HG03280 (cell line): ENCODE measurements around the gene BBS7.

Experiments
- ATAC-seq: cut with Tn5 transposase; IDR thresholded peaks from one replicate; pipeline ENCODE4 v1.9.1; 2021; ENCODE audit warnings: mild to moderate bottlenecking, moderate library complexity; ENCODE audit not compliant: unreplicated experiment

BBS7 gene

DNA sequence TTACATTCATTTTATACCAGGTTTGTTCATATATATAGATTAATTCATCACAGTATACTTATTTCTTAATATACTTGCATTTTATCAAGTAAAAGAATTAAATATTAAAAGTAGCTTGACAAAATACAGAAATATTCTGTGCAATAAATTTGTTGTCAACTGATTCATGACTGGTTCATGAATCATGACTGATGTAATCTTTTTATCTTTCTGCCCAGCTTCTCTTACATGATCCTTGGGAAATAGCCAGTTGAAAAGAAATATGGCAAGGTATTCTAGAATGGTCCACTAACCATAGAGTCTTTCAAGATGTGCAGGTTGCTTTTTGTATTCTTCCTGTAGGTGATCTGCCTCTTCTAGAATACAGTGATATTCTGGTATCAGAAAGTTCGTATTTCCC is 42.4 kb downstream of the BBS7 start:
- ATAC-seq = no peak

DNA sequence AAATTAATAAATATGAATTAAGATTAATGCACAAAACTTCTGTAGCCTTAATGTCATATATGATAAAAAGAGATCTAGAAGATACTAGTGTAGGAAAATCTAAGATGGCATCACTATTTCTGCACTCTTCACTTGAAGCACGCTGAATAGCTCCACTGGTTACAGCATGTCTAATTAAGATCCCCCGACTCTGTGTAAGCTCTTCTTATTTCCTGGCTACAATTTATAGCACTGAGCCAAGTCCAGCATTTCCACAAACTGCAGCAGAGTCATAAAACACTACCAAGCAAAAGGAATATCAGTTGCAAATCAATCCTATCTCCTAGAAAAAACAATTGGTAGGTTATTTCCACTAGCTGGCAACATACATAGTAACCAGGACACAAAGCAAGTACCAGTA is 45.3 kb downstream of the BBS7 start:
- ATAC-seq = no peak

DNA sequence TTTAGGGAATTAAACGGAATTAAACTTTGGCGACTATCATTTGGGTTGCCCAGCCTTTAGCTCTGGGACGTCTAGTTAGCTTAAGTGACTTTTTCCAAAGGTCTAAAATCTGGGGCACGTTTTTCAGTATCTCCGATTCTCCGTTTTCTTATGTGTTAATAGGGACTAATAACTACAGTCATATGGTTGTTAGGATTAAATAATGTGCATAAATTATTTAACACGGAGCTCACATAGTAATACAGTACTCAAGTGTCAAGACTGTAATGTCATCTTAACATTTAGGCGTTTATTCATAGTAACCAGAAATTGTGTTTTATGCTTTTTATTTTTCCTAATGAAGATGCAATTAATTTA is 46.1 kb downstream of the BBS7 start:
- no peak for ATAC-seq

DNA sequence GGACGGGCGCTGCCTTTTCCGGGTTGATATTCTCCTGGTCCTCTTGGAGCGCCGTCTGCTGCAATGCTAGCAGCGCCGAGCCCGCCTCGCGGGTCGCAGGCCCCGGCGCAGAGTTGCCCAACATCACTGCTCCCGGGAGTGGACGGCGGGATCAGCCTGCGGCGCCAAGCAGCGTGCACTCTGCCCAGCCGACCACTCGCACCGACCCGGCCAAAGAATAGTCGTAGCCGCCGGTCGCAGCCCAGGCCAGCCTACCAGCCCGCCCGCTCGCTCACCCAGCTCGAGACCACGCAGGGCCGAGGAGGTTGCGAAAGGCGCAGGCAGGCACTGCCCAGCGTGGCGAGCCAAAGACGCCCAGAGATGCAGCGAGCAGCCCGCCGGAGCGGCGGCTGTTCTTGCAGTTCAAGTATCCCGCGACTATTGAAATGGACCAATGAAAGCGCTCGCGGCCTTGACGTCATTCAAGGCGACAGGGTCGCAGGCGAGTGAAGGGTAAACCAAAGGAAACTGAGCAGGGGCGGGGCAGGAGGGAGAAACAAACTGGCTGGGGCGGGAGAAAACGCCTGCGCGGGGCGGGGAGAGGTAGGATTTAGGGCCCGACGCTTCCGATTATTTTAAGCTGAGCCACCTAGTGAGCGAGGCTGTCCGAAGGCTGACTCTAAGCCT is 46.6 kb downstream of the BBS7 start, which contains the start of gene CCNA2:
CCNA2 (minus strand) TSS at position 379 of the 666 bp plus-strand sequence; CDS start at position 124, 255 bp downstream.
- ATAC-seq = peak; percentile 95

DNA sequence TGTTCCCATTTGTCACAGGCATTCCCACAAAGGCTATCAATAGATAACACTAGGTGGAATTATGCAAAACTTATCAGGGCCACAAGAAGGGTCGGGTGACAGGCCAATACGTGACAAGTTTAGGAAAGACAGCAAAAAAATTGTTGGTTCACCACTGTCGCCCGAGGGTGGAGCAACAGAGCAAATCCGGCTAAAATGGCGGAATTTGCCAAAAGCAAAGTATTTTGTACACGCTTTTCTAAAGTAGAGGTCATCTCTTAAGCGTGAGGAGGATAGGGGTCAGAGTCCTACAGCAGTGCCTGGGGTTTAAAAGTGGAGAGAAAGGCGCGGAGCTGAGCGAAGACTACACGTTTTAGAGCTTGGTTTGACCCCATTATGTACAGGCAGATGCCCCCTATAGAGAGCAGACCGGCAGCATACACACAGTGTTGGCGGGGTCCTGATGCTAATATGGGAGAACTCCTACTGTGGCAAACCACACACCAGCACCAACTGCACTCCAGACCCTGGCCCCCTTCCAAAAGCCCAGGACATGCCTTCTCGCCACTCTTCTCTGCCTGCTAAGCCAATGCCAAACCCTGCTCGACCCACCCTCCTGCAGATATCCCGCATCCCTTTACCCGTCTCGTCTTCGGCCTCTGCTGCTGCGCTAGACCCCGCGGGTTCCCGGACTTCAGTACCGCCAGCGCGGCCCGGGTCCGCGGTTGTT is 47.3 kb downstream of the BBS7 start:
- peak; percentile 47 for ATAC-seq

DNA sequence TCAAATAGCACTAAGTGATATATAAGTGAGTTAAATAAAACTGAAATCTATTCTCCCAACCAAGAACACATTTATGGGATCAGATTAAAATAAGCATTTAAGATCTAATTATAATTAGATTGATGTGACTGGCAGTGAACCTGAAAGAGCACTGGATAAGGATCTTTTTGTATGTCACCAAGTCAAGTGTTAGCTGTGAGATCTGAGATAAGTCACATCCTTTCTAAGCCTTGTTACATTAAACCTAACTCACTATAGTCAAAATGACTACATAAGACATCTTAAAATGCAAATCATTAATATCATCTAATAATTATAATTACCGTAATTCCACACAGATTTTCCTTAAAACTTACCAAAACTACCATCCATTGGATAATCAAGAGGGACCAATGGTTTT is 48.2 kb downstream of the BBS7 start:
- no peak for ATAC-seq

DNA sequence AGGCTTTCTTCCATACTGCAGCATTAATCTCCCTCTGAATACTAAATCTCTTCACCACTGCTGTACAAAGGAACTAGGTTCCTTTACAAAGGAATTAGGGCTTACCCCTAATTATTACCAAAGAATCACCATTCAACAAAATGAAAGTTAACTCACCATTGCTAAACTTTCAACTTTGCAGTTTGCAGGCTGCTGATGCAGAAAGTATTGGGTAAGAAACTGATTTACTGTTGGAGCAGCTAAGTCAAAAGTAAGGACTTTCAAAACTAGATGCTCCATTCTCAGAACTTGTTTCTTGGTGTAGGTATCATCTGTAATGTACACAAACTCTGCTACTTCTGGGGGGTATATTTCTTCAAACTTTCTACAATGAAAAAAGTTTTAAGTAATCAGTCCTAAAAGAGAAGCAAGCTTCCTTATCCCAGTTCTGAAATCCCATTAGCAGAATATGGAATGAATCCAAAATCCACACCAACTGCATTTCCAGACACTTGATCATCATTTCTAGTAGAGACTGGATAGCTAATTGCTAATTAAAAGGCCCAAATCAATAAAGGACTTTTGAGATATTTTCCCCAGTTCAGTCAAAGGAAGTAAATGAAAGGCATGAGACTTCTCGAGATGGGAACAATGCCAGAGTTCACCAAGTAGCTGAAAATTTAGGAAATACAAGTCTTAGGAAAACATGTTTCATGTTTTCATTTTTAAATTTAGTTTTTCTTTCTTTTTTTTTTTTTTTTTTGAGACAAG is 50.9 kb downstream of the BBS7 start:
- no peak for ATAC-seq

DNA sequence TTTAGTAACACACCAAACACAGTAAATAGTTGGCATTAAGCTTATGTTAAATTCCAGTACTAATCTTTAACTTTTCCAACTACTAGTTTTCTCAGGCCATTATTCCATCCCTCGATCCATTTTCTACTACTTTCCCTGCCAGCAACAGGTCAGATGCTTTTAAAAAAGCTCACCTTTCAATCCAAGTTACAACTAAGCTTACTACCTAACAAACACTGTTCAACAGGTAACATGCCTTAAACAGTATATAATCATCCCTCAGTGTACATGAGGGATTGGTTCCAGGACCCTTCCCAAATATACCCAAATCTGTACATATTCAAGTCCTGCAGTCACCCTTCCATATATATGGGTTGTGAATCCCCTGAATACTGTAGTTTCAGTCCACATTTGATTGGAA is 52.1 kb downstream of the BBS7 start:
- ATAC-seq = no peak

DNA sequence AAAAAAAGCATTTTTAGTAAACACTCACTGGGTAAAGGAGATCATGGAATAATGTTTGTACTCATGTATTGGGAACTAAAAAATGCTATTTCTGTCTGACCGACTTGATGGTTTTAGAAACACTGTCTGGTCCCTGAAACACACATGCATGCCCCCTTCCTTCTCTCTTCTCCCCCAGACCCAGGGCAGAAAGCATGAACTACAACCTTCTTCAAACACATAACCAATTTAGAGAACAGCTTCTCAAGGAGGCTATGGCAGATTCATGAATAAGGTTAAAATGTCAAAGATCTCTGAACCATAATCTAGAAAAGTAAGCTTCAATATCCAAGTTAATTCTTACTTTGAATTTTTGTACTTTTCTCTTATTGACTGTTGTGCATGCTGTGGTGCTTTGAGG is 52.6 kb downstream of the BBS7 start:
- ATAC-seq = no peak

DNA sequence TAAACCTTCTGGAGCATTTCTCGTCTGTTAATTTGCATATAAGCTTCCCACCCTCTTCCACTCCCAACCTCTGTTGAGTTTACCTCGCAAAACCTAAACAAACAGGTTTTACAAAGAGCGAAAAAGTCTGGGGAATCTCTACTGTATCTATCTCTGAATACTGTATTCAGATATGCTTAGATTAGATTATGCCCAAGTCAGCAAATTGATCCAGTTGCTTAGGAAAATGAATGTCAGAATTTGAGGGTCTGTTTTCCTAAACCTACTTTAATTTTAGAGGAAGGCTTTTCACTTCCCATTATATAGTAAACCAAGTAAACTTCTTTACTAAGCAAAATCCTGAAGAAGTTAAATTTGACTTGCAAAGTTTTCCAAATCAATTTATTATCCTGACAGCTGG is 53.3 kb downstream of the BBS7 start:
- no peak for ATAC-seq

DNA sequence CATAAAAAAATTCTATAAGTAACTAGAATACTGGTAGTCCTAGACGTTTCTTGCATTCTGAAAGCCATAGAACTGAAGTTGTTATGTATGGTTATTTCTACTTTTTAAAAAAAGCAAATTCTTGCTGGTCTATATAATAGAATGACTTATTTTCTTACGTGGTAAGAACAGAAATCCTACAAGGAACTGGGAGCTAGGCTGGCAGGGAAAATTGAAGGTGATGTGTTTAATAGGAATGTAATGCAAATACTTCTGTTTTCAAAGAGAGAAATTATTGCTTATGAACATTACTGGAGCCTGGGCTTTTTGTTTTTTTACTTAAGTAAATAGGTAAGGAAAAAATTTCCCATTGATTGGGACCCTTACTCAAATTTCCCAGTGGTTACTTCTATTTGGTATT is 55.5 kb downstream of the BBS7 start:
- no peak for ATAC-seq

DNA sequence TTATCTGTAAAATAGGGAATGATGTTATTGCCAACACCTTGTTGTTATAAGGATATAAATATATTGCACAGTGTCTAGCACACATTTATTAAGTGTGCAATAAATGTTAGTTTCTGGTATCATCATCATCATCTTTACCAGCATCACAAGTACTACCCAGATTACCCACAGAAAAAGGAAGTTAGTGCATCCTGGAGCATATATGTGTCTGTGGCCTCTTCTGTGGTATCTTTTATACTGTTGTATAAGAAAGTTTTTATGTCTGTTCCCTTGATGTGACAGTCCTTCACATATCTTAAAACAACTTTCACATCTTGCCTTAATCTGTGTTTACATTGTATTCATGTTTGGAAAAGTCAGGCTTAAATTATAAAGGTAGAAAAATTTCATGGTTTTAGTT is 59.2 kb downstream of the BBS7 start:
- ATAC-seq = no peak

DNA sequence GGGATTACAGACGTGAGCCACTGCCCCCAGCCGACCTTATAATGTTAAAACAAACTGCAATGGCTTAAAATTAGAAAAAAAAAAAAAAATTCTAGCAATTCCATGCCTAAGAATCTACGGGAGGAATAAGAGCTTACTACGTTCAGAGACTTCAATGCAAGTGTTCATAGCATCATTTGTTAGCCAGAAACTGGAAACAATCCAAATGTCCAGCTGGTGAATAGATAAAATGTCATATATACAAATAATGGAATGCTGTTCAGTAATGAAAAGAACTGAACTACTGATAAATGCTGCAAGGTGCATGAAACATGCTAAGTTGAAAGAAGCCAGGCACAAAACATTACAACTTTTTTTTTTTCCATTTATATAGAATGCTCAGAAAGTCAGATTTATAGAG is 63.9 kb downstream of the BBS7 start:
- no peak for ATAC-seq

DNA sequence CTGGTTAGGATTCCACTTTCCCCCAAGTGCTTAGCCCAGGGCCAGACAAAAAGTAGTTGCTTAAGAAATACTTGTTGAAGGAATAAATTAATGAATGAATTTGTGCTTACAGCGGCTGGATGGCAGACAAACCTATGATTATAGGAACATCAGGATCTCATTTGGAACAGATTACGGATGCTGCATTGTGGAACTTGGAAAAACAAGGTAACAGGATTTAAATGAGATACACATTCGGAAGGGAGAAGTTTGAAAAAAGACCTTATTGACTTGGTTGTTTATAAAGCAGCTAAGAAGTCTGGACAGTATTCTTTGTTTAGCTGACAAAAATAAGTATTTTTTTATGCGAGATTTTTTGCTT is 68.6 kb downstream of the BBS7 start:
- ATAC-seq = no peak

DNA sequence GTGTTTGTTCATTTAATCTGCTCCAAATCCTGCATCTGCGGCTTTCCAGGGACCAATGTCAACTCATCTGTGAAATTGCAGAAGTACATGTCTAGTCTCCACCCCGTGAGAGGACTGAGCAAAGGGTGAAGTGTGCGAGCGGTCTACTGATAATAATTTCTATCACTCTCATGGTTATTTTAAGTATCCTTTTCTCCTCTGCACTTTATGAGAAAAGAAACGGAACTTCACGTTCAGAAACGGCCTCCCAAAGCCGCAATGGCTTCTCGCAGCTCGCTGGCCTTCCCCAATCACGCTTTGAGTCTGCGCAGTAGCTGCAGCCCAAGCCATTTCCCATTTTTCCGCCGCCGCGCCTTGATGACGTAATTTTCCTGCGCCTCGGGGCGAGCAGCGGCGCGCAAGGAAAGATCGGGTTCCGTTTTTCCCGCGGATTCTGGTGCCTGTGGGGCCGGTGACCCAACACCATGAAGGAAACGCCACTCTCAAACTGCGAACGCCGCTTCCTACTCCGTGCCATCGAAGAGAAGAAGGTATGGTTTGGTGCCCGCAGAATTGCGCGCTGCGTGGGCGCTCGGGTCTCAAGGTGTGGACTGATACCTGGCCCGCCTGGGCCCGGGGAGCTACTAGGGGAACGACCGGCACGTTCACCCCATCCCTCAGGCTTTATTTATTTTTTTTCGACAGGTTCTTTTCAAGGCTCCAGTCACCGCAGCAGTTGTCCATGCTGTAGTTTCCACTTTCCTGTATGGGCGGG is 69.1 kb downstream of the BBS7 start, which contains the start of gene EXOSC9:
EXOSC9 (plus strand) TSS at position 363 of the 754 bp plus-strand sequence; CDS start at position 465, 102 bp downstream.
- ATAC-seq = peak; percentile 79

DNA sequence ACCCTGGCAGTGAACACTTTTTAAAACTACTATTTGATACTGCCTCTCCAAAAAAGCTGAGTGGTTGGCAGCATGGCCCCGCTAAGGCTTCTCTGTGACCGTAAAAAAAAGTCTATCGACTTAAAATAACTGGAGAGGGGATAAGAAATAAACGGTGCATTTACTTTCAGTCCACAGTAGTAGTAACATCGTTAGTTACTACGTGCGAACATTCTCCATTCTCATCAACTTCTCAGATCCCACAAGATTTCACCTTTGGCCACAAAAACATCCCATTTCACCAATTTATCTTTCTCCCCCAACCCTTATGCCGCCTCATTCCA is 69.7 kb downstream of the BBS7 start:
- peak; percentile 27 for ATAC-seq

DNA sequence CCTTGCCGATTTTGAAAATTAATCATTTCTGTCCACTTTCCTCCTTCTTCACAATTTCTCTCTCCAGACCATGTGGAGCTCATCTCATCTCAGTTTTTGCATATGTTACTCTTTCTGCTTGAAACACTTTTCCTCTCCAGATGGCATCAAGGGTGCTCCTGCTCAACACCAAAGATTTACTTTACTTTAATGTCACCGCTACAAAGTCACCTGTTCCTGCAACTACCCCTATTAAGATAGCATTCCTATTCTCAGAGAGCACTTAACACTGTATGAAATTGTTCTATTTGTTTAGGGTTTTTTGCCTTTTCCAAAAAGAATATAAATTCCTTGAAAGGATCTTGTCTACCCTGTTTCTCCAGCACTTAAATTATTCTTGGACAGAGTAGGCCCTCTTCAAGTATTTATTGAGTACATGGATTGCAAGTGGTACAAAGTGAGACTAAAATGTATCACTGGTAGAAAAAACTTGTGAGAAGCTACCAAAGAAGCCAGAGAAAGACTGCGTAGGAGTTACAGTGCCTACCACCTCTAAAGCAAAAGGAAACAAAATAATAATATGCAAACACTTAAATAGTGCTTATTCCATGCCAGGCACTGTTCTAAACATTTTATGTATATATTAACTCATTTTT is 70.3 kb downstream of the BBS7 start:
- ATAC-seq = no peak

DNA sequence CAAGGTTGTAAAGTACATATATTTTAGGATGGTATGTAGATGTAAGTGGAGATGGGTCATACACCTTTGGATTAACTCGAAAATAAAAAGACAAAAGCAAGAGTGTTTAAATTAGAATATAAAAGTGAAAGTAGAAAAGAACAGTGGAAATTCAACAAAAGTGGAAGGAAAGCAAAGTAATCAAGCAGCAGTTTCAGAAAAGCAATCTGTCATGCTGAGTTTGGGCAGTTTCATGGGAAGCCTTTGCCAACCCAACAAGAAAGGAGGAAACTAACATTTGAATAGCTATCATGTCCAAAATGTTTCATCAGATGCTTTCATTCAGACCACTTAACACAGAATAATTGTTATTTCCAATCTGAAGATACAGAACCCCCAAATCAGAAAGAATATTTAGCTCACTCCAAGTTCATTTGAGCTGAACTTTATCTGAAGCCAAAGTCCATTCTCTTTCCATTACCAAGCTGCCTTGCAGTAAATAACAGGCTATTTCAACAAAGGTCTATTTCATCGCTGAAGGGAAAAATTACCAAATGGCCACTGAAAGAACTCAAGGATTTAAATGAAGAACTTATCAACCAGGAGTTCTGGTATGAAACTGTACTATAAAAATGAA is 71.0 kb downstream of the BBS7 start:
- no peak for ATAC-seq

DNA sequence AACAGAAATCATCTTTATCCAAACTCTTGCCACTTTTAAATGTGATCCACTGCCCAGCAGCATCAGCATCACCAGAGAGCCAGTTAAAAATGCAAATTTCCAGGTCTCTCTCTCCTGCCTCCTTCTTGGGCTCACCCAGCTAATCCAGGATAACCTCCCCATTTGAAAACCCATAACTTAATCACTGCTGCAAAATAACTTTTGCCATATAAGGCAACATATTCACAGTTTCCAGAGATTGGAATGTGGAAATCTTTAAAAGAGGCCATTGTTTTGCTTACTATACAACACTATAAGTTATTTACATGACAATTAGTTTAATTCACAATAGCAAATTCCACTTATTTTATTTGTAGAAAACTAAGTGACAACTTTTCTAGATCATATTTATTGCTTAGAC is 74.0 kb downstream of the BBS7 start:
- no peak for ATAC-seq

DNA sequence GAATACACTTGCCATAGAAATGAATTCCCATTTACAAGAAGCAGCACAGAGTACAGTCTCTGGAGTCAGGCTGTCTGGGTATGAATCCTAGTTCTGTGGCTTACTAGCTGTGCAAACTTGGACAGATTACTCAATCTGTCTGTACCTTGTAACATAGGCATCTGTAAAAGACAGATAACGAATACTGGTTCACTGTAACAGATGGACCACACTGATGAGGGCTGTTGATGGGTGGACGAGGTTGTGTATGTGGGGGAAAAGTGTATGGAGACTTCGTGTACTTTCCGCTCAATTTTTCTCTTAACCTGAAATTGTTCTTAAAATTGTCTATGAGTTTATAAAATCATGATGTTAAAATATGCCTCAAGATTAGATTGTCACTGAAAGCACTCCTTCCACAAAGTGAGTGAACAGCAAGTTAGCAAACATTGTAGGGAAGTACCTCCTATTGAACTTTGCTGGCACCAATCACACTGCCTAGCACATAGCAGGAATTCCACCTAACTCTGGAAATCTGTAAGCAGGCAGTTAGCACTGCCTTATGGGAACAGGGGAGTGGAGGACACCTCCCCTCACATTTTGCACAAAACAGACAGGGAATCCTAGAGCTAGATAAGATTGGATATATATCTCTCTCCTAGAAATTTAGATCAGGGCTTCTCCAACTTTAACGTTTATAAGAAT is 75.6 kb downstream of the BBS7 start:
- ATAC-seq = no peak
